ENCODE data around the gene PIK3R6.
A peak's percentile ranks its signal among the peaks of the same experiment; 100 is the strongest.

PIK3R6 gene

GRCh38 chr17:8893621-8894201, 26.2 kb upstream of the PIK3R6 start:
- DNase-seq = no peak

GRCh38 chr17:8893059-8893458, 25.6 kb upstream of the PIK3R6 start:
- no peak for DNase-seq

- peak in 1 of 5 experiments; percentile 60 for DNase-seq
Measured at GRCh38 chr17:8892338-8892690, 24.8 kb upstream of the PIK3R6 start.

GRCh38 chr17:8890671-8891070, 23.2 kb upstream of the PIK3R6 start:
- no peak for DNase-seq

GRCh38 chr17:8889458-8890210, 22.2 kb upstream of the PIK3R6 start:
- no peak for DNase-seq

- DNase-seq = no peak
Measured at GRCh38 chr17:8888704-8889302, 21.3 kb upstream of the PIK3R6 start.

GRCh38 chr17:8887834-8888703, 20.6 kb upstream of the PIK3R6 start:
- no peak for DNase-seq

GRCh38 chr17:8887301-8887700, 19.8 kb upstream of the PIK3R6 start:
- no peak for DNase-seq

- no peak for DNase-seq
Measured at GRCh38 chr17:8885967-8886684, 18.7 kb upstream of the PIK3R6 start.

GRCh38 chr17:8885163-8885966, 17.9 kb upstream of the PIK3R6 start:
- peak; percentile 28 to 73 (median 48) for DNase-seq

- DNase-seq = no peak
Measured at GRCh38 chr17:8884336-8884990, 17.0 kb upstream of the PIK3R6 start.

GRCh38 chr17:8883353-8883752, 15.9 kb upstream of the PIK3R6 start:
- no peak for DNase-seq

GRCh38 chr17:8881606-8882005, 14.1 kb upstream of the PIK3R6 start:
- no peak for DNase-seq

GRCh38 chr17:8880466-8880865, 13.0 kb upstream of the PIK3R6 start:
- DNase-seq = no peak

- no peak for DNase-seq
Measured at GRCh38 chr17:8879410-8879809, 11.9 kb upstream of the PIK3R6 start.

- no peak for DNase-seq
Measured at GRCh38 chr17:8877984-8878383, 10.5 kb upstream of the PIK3R6 start.

- no peak for DNase-seq
Measured at GRCh38 chr17:8875957-8876356, 8.5 kb upstream of the PIK3R6 start.

GRCh38 chr17:8875436-8875835, 8.0 kb upstream of the PIK3R6 start:
- DNase-seq = no peak

GRCh38 chr17:8873801-8874715, 6.6 kb upstream of the PIK3R6 start:
- no peak for DNase-seq
